Measurements from ENCODE around the gene SPECC1L.

DNA sequence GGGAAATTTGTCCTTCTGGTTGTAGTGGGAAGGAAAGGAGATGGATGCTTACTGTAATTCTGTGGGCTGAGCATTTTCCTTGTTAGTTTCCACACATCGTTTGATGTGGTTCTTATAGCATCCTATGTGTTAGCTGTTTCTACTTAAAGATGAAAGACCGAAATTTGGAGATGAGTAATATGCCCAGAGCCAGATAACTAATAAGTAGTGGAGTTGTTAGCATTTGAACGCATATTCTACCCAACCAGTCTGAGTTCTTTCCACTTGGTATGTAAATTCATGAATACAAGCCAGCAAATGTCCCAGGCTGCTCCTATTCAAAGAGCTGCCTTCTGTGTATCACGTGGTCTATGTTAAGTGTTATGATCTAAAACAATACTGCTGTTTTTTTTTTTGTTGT is 14.6 kb downstream of the SPECC1L start:
- TF ChIP-seq EZH2phosphoT487 (IDR thresholded peaks at IDR 0.05; ENCODE audit: borderline replicate concordance, low read length) = no peak
- TF ChIP-seq, protein P1, sequence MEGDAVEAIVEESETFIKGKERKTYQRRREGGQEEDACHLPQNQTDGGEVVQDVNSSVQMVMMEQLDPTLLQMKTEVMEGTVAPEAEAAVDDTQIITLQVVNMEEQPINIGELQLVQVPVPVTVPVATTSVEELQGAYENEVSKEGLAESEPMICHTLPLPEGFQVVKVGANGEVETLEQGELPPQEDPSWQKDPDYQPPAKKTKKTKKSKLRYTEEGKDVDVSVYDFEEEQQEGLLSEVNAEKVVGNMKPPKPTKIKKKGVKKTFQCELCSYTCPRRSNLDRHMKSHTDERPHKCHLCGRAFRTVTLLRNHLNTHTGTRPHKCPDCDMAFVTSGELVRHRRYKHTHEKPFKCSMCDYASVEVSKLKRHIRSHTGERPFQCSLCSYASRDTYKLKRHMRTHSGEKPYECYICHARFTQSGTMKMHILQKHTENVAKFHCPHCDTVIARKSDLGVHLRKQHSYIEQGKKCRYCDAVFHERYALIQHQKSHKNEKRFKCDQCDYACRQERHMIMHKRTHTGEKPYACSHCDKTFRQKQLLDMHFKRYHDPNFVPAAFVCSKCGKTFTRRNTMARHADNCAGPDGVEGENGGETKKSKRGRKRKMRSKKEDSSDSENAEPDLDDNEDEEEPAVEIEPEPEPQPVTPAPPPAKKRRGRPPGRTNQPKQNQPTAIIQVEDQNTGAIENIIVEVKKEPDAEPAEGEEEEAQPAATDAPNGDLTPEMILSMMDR (conservative IDR thresholded peaks at IDR 0.05; ENCODE audit: low read depth, low read length) = no peak
- no peak for TF ChIP-seq EZH2 (IDR thresholded peaks at IDR 0.05; ENCODE audit: low read length, unreplicated experiment)

Measured in PC-3 (cell line).